ENCODE measurements around the gene AMPD3. TPM values are rescaled to one million over a fixed set of nuclear protein-coding genes. Genes with fewer than 3 reads are reported as not detected.

AMPD3 gene
- total RNA-seq, 1 experiment from 2014 or later = 0.19 TPM

DNA sequence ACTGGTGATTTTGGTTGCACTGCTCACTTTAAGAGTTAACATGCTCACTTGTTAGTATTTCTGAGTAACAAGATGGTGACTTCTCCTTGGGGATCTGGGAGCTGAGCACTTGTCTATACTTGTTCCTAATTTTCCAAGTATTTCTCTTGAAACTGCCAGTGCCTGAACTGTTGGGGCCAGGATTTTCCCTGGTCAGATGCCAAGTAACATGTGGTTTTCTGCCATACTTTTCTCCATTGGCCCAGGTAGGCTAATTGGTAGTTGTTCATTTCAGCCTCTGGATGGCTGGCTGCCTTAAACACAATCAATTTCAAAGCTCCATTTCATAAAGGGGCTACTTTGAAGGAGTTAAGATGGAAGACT, 50.9 kb downstream of the AMPD3 start:
- Histone ChIP-seq H3K4me3 (ENCODE audit: low read depth, low read length, poor library complexity, severe bottlenecking) (no peak overlapping the region), H3K9me3 (ENCODE audit: low read depth, low read length, poor library complexity, severe bottlenecking) (no peaks in the 10 kb centered on the region), H3K27me3 (replicated peaks; ENCODE audit: insufficient read depth, low read depth, low read length, poor library complexity) (no peaks in the 10 kb centered on the region), H3K27ac (ENCODE audit: low read depth, low read length, poor library complexity, severe bottlenecking) (no peak overlapping the region), H3K4me1 (ENCODE audit: insufficient read depth, low read length, poor library complexity, severe bottlenecking) (peaks cover under 1% of the 10 kb centered on the region), H3K36me3 (ENCODE audit: insufficient read depth, low read length, poor library complexity, severe bottlenecking) (no peaks in the 10 kb centered on the region)
- POLR2A ChIA-PET (ENCODE audit: low non-redundant PET) = no interaction called here
- no peak for TF ChIP-seq EZH2 (IDR thresholded peaks at IDR 0.05; ENCODE audit: borderline replicate concordance, low read depth, low read length, poor library complexity, severe bottlenecking)
- TF ChIP-seq, protein P1, sequence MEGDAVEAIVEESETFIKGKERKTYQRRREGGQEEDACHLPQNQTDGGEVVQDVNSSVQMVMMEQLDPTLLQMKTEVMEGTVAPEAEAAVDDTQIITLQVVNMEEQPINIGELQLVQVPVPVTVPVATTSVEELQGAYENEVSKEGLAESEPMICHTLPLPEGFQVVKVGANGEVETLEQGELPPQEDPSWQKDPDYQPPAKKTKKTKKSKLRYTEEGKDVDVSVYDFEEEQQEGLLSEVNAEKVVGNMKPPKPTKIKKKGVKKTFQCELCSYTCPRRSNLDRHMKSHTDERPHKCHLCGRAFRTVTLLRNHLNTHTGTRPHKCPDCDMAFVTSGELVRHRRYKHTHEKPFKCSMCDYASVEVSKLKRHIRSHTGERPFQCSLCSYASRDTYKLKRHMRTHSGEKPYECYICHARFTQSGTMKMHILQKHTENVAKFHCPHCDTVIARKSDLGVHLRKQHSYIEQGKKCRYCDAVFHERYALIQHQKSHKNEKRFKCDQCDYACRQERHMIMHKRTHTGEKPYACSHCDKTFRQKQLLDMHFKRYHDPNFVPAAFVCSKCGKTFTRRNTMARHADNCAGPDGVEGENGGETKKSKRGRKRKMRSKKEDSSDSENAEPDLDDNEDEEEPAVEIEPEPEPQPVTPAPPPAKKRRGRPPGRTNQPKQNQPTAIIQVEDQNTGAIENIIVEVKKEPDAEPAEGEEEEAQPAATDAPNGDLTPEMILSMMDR (conservative IDR thresholded peaks at IDR 0.05; ENCODE audit: low read depth, low read length) = no peak
- no peak for DNase-seq (ENCODE audit: low spot score)
- CTCF ChIA-PET = no interaction called here
- intact Hi-C loops (cut with micrococcal nuclease; ENCODE audit: unreplicated experiment) = no loop called here
- no TSS peak for BruUV-seq (replicated peaks)

DNA sequence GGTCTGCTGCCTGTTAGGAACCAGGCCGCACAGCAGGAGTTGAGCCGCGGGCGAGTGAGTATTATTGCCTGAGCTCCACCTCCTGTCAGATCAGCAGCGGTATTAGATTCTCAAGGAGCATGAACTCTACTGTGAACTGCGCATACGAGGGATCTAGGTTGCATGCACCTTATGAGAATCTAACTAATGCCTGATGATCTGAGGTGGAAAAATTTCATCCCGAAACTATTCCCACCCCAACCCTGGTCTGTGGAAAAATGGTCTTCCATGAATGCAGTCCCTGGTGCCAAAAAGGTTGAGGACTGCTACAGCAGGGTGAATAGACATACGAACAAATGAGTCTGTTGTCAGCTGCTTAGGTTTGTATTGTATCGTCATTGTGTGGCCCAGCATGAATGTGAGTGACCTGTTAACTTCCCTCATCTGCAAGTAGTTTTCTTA, 56.1 kb downstream of the AMPD3 start:
- CTCF ChIA-PET = no interaction called here

DNA sequence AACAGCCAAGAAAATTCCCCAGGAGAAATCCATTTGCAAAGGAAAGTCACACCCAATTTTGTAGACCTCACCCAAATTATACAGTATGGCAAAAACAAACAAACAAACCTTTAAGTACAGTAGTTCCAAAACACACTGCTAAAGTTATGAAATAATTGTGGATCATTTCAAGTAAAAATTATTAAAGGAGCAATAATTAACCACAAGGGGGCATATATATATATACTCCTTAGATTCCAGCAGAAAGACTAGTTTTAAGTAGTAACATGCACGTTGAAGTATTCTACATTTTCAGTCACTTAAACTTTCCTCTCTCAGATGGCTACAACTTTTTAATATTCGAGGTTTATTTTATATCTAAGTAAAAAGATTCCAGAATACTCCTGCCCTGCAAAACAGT, 59.1 kb downstream of the AMPD3 start:
- no peaks in the 10 kb centered on the region for H3K9me3 ChIP-seq (ENCODE audit: low read depth, low read length, poor library complexity, severe bottlenecking)
- POLR2A ChIA-PET (ENCODE audit: low non-redundant PET) = no interaction called here
- CTCF ChIA-PET = interaction anchor here (0.9 kb wide), 1 partner anchor 140 kb away, joined by 3 read pairs; no protein-coding TSS in a partner anchor
- H3K27me3 ChIP-seq (replicated peaks; ENCODE audit: insufficient read depth, low read depth, low read length, poor library complexity) = no peaks in the 10 kb centered on the region
- peak; percentile 36 for DNase-seq (ENCODE audit: low spot score)
- H3K36me3 ChIP-seq (ENCODE audit: insufficient read depth, low read length, poor library complexity, severe bottlenecking) = peaks cover 36% of the 10 kb centered on the region
- H3K4me3 ChIP-seq (ENCODE audit: low read depth, low read length, poor library complexity, severe bottlenecking) = no peak overlapping the region
- intact Hi-C loops (cut with micrococcal nuclease; ENCODE audit: unreplicated experiment) = loop anchor here (1.0 kb wide), 1 partner anchor 221 kb away; no protein-coding TSS in a partner anchor
- H3K4me1 ChIP-seq (ENCODE audit: insufficient read depth, low read length, poor library complexity, severe bottlenecking) = peaks cover 34% of the 10 kb centered on the region
- TF ChIP-seq, protein P1 (conservative IDR thresholded peaks at IDR 0.05; ENCODE audit: low read depth, low read length) = peak; percentile 46
- TF ChIP-seq EZH2 (IDR thresholded peaks at IDR 0.05; ENCODE audit: borderline replicate concordance, low read depth, low read length, poor library complexity, severe bottlenecking) = no peak
- peak overlapping the region; percentile 43 for H3K27ac ChIP-seq (ENCODE audit: low read depth, low read length, poor library complexity, severe bottlenecking)
- TSS peak; percentile 17 for BruUV-seq (replicated peaks)

More for the DNA sequence above, 56.1 kb downstream of the AMPD3 start:
- Histone ChIP-seq H3K27me3 (replicated peaks; ENCODE audit: insufficient read depth, low read depth, low read length, poor library complexity) (no peaks in the 10 kb centered on the region), H3K27ac (ENCODE audit: low read depth, low read length, poor library complexity, severe bottlenecking) (no peak overlapping the region), H3K4me1 (ENCODE audit: insufficient read depth, low read length, poor library complexity, severe bottlenecking) (peaks cover 25% of the 10 kb centered on the region), H3K4me3 (ENCODE audit: low read depth, low read length, poor library complexity, severe bottlenecking) (no peak overlapping the region), H3K9me3 (ENCODE audit: low read depth, low read length, poor library complexity, severe bottlenecking) (no peaks in the 10 kb centered on the region), H3K36me3 (ENCODE audit: insufficient read depth, low read length, poor library complexity, severe bottlenecking) (peaks cover 15% of the 10 kb centered on the region)
- intact Hi-C loops (cut with micrococcal nuclease; ENCODE audit: unreplicated experiment) = no loop called here
- TF ChIP-seq, protein P1 (conservative IDR thresholded peaks at IDR 0.05; ENCODE audit: low read depth, low read length) = no peak
- TF ChIP-seq EZH2 (IDR thresholded peaks at IDR 0.05; ENCODE audit: borderline replicate concordance, low read depth, low read length, poor library complexity, severe bottlenecking) = no peak
- no TSS peak for BruUV-seq (replicated peaks)
- no peak for DNase-seq (ENCODE audit: low spot score)
- POLR2A ChIA-PET (ENCODE audit: low non-redundant PET) = no interaction called here
